Prostate gland (tissue), 2 donors: ENCODE data around the gene MCM3AP. TPM values are rescaled to one million over a fixed set of nuclear protein-coding genes. Genes with fewer than 3 reads are reported as not detected.

ENCODE experiments used
- DNase-seq: peaks from one replicate; pipeline ENCODE4 v3.0.0-alpha.2; 2019; ENCODE audit warnings: low spot score
- H3K27ac ChIP-seq, 2 donors: fragments of 200-600 bp; sonication (generic); 2 replicates each; pipeline ENCODE4 v1.5.1; 2017 to 2019
- H3K27me3 ChIP-seq: fragments of 200-600 bp; sonication (generic); replicated peaks from 2 replicates; pipeline ENCODE4 v1.5.1; 2019; ENCODE audit not compliant: insufficient read depth
- H3K36me3 ChIP-seq, 2 donors: fragments of 200-600 bp; sonication (generic); 1 replicate in 1 of 2; 2 replicates in 1 of 2; pipeline versions ENCODE4 v1.5.1 to v1.8.1; 2017 to 2019
- H3K4me1 ChIP-seq: fragments of 200-600 bp; sonication (generic); replicated peaks from 2 replicates; pipeline ENCODE4 v1.5.1; 2019
- H3K4me3 ChIP-seq, 2 donors: fragments of 200-600 bp; sonication (generic); 2 replicates each; pipeline ENCODE4 v1.5.1; 2017 to 2019
- H3K9me3 ChIP-seq: fragments of 200-600 bp; sonication (generic); 2 replicates; pipeline ENCODE4 v1.5.1; 2017
- CTCF ChIP-seq, 4 experiments: fragments of 200-600 bp in 2 of 4; fragments of 450-650 bp in 2 of 4; sonication (generic) in 2 of 4; IDR thresholded peaks; 1 replicate in 3 of 4; 2 replicates in 1 of 4; pipeline ENCODE4 v1.5.1; 2016 to 2019; ENCODE audit warnings: antibody characterized with exemption in 4 of 4, mild to moderate bottlenecking in 2 of 4, moderate library complexity in 2 of 4
- POLR2A ChIP-seq: fragments of 450-650 bp; IDR thresholded peaks from one replicate; pipeline ENCODE4 v1.6.1; 2016; ENCODE audit warnings: antibody characterized with exemption, mild to moderate bottlenecking
- POLR2AphosphoS5 ChIP-seq: sonication (generic); formaldehyde crosslinking; IDR thresholded peaks from one replicate; pipeline ENCODE4 v1.6.1; 2017; ENCODE audit warnings: antibody characterized with exemption
- WGBS: methylation state at CpG from one replicate; pipeline ENCODE4 v1.1.5; 2018; 5-methylcytosine and 5-hydroxymethylcytosine counted together
- intact Hi-C: fragments of 100-400 bp; cut with DNase I; formaldehyde crosslinking; loops from one replicate; pipeline ENCODE4 v1.14.2; 2022
- total RNA-seq, 2 donors: library from RNA; depleted of rRNA; stranded (reverse); fragments of >200 nt; gene quantifications; one replicate each; pipeline ENCODE4 v1.1.0, GENCODE V29; 2016

Gene MCM3AP
- total RNA-seq, 2 donors from 2014 or later = 107 to 120 TPM

- no peak for TF ChIP-seq POLR2AphosphoS5
- no peak for TF ChIP-seq CTCF (IDR thresholded peaks at IDR 0.05)
- no peak for TF ChIP-seq POLR2A
- Histone ChIP-seq H3K27me3 (no peaks in the 10 kb centered on the region), H3K4me3 (no peak overlapping the region), H3K36me3 (peaks cover 21 to 34% of the 10 kb centered on the region in 2 donors), H3K9me3 (no peaks in the 10 kb centered on the region), H3K27ac (no peak overlapping the region), H3K4me1 (no peaks in the 10 kb centered on the region)
- 80% methylated on average over 12 of the region's 12 CpGs for WGBS
- intact Hi-C loops = no loop called here
- no peak for DNase-seq
These were observed 31.0 kb downstream of the MCM3AP start for GRCh38 chr21:46254208-46254975.

GRCh38 chr21:46253610-46254124, 31.7 kb downstream of the MCM3AP start:
- WGBS = 71% methylated on average over 8 of the region's 8 CpGs
- no peaks in the 10 kb centered on the region for H3K4me1 ChIP-seq
- intact Hi-C loops = no loop called here
- H3K36me3 ChIP-seq = peaks cover 21 to 30% of the 10 kb centered on the region in 2 donors
- H3K9me3 ChIP-seq = no peaks in the 10 kb centered on the region
- H3K4me3 ChIP-seq = no peak overlapping the region
- no peaks in the 10 kb centered on the region for H3K27me3 ChIP-seq
- TF ChIP-seq POLR2AphosphoS5 = no peak
- H3K27ac ChIP-seq = no peak overlapping the region
- no peak for DNase-seq

- 94% methylated on average over 4 of the region's 4 CpGs for WGBS
- DNase-seq = no peak
- intact Hi-C loops = no loop called here
- H3K4me3 ChIP-seq = no peak overlapping the region
- no peaks in the 10 kb centered on the region for H3K4me1 ChIP-seq
- TF ChIP-seq POLR2AphosphoS5 = no peak
- TF ChIP-seq POLR2A = no peak
- no peak for TF ChIP-seq CTCF (IDR thresholded peaks at IDR 0.05)
- H3K36me3 ChIP-seq = peaks cover 21 to 29% of the 10 kb centered on the region in 2 donors
- H3K9me3 ChIP-seq = no peaks in the 10 kb centered on the region
- H3K27ac ChIP-seq = no peak overlapping the region
- no peaks in the 10 kb centered on the region for H3K27me3 ChIP-seq
These were observed 32.6 kb downstream of the MCM3AP start for GRCh38 chr21:46252840-46253239.

- TF ChIP-seq POLR2A (no peak), CTCF (IDR thresholded peaks at IDR 0.05) (no peak), POLR2AphosphoS5 (no peak)
- Histone ChIP-seq H3K4me1 (no peaks in the 10 kb centered on the region), H3K4me3 (no peak overlapping the region), H3K36me3 (peaks cover 16 to 24% of the 10 kb centered on the region in 2 donors), H3K27me3 (no peaks in the 10 kb centered on the region), H3K9me3 (no peaks in the 10 kb centered on the region), H3K27ac (no peak overlapping the region)
- DNase-seq = no peak
- intact Hi-C loops = no loop called here
- 78% methylated on average over 6 of the region's 6 CpGs for WGBS
These were observed 35.2 kb downstream of the MCM3AP start for GRCh38 chr21:46250146-46250725.

GRCh38 chr21:46248827-46249226, 36.6 kb downstream of the MCM3AP start:
- WGBS = 95% methylated on average over 2 of the region's 2 CpGs
- Histone ChIP-seq H3K27ac (no peak overlapping the region), H3K9me3 (no peaks in the 10 kb centered on the region), H3K4me1 (no peaks in the 10 kb centered on the region), H3K4me3 (no peak overlapping the region), H3K27me3 (no peaks in the 10 kb centered on the region), H3K36me3 (peaks cover 13 to 23% of the 10 kb centered on the region in 2 donors)
- intact Hi-C loops = no loop called here
- TF ChIP-seq CTCF (IDR thresholded peaks at IDR 0.05) = no peak
- TF ChIP-seq POLR2A = no peak
- TF ChIP-seq POLR2AphosphoS5 = no peak
- DNase-seq = no peak
